ENCODE measurements around the gene GOLIM4. TPM values are rescaled to one million over a fixed set of nuclear protein-coding genes. Genes with fewer than 3 reads are reported as not detected.

GOLIM4 gene
- total RNA-seq, 1 experiment from 2014 or later = 25.3 TPM

GRCh38 chr3:168094877-168095610 lies 680 bp downstream of the GOLIM4 start:
- Histone ChIP-seq H3K4me3 (ENCODE audit: low read length) (peak overlapping the region; percentile 89), H3F3A (ENCODE audit: low read length, unreplicated experiment) (no peaks in the 10 kb centered on the region), H4K20me1 (ENCODE audit: low read length) (no peaks in the 10 kb centered on the region; the same call in 1 of the 2 replicates), H3K27ac (ENCODE audit: low read length) (peak overlapping the region; percentile 82), H3K79me2 (ENCODE audit: low read length) (peaks cover 47% of the 10 kb centered on the region), H3K27me3 (ENCODE audit: low read length) (no peaks in the 10 kb centered on the region), H3K36me3 (ENCODE audit: low read depth, low read length) (no peaks in the 10 kb centered on the region), H3K9me3 (ENCODE audit: low read length) (no peaks in the 10 kb centered on the region), H3K9me2 (replicated peaks; ENCODE audit: low read length) (no peaks in the 10 kb centered on the region), H3K4me2 (ENCODE audit: low read length) (peak overlapping the region; percentile 94), H3K9ac (ENCODE audit: low read length) (peak overlapping the region; percentile 87), H2AFZ (ENCODE audit: low read length) (peak overlapping the region; percentile 93), H3K4me1 (ENCODE audit: insufficient read depth, low read length) (peaks cover 34% of the 10 kb centered on the region)
- TF ChIP-seq EZH2phosphoT487 (IDR thresholded peaks at IDR 0.05; ENCODE audit: borderline replicate concordance, low read length) (no peak), CTCF (conservative IDR thresholded peaks at IDR 0.05; ENCODE audit: low read depth, low read length) (peak; percentile 37; the same call in 1 of the 2 replicates)
- intact Hi-C loops (cut with micrococcal nuclease) = loop anchor here (1.0 to 10.0 kb wide), 5 partner anchors 18 to 1677 kb away; partner anchors contain the start of genes MYNN, PDCD10 and SERPINI1
- ChIA-PET CTCF (interaction anchor here (0.7 to 1.7 kb wide), 3 partner anchors 33 to 47 kb away, joined by 3 to 7 read pairs (median 6); no protein-coding TSS in a partner anchor), POLR2A (ENCODE audit: unreplicated experiment) (no interaction called here)
- peak; percentile 74 for DNase-seq
- TSS peak; percentile 63 for BruUV-seq (replicated peaks)
- peak; percentile 30 for ATAC-seq

- no TSS peak for BruUV-seq (replicated peaks)
- H3K9ac ChIP-seq (ENCODE audit: low read length) = peak overlapping the region; percentile 87
- H3F3A ChIP-seq (ENCODE audit: low read length, unreplicated experiment) = no peaks in the 10 kb centered on the region
- TF ChIP-seq EZH2 (IDR thresholded peaks at IDR 0.05; ENCODE audit: low read length, unreplicated experiment) (no peak), CTCF (conservative IDR thresholded peaks at IDR 0.05; ENCODE audit: low read depth, low read length) (no peak), EZH2phosphoT487 (IDR thresholded peaks at IDR 0.05; ENCODE audit: borderline replicate concordance, low read length) (no peak)
- peaks cover 34% of the 10 kb centered on the region for H3K4me1 ChIP-seq (ENCODE audit: insufficient read depth, low read length)
- ChIA-PET POLR2A (ENCODE audit: unreplicated experiment) (no interaction called here), CTCF (interaction anchor here (0.7 to 1.7 kb wide), 3 partner anchors 32 to 47 kb away, joined by 3 to 7 read pairs (median 6); no protein-coding TSS in a partner anchor)
- peaks cover 50% of the 10 kb centered on the region for H3K79me2 ChIP-seq (ENCODE audit: low read length)
- no peak for DNase-seq
- no peaks in the 10 kb centered on the region for H3K36me3 ChIP-seq (ENCODE audit: low read depth, low read length)
- H3K27me3 ChIP-seq (ENCODE audit: low read length) = no peaks in the 10 kb centered on the region
- no peaks in the 10 kb centered on the region for H3K9me2 ChIP-seq (replicated peaks; ENCODE audit: low read length)
- H3K9me3 ChIP-seq (ENCODE audit: low read length) = no peaks in the 10 kb centered on the region
- no peak for ATAC-seq
- H2AFZ ChIP-seq (ENCODE audit: low read length) = peak overlapping the region; percentile 93
- peak overlapping the region; percentile 94 for H3K4me2 ChIP-seq (ENCODE audit: low read length)
- peak overlapping the region; percentile 89 for H3K4me3 ChIP-seq (ENCODE audit: low read length)
- peak overlapping the region; percentile 82; the same call in 1 of the 2 replicates for H3K27ac ChIP-seq (ENCODE audit: low read length)
- intact Hi-C loops (cut with micrococcal nuclease) = loop anchor here (1.0 to 10.0 kb wide), 4 partner anchors 17 to 360 kb away; partner anchors contain the start of genes PDCD10 and SERPINI1
- H4K20me1 ChIP-seq (ENCODE audit: low read length) = no peaks in the 10 kb centered on the region; the same call in 1 of the 2 replicates
Observed at GRCh38 chr3:168094580-168094876, 1.2 kb downstream of the GOLIM4 start.

GRCh38 chr3:168093790-168094189 lies 1.9 kb downstream of the GOLIM4 start:
- H3K9me3 ChIP-seq (ENCODE audit: low read length) = no peaks in the 10 kb centered on the region
- H3K27me3 ChIP-seq (ENCODE audit: low read length) = no peaks in the 10 kb centered on the region
- intact Hi-C loops (cut with micrococcal nuclease) = loop anchor here (1.0 to 10.0 kb wide), 4 partner anchors 16 to 359 kb away; partner anchors contain the start of genes PDCD10 and SERPINI1
- H3K9ac ChIP-seq (ENCODE audit: low read length) = peak overlapping the region; percentile 87
- no peak overlapping the region for H3K27ac ChIP-seq (ENCODE audit: low read length)
- H3K36me3 ChIP-seq (ENCODE audit: low read depth, low read length) = no peaks in the 10 kb centered on the region
- H3F3A ChIP-seq (ENCODE audit: low read length, unreplicated experiment) = no peaks in the 10 kb centered on the region
- ATAC-seq = no peak
- CTCF ChIA-PET = interaction anchor here (1.5 to 1.7 kb wide), 2 partner anchors 32 to 46 kb away, joined by 6 to 7 read pairs; no protein-coding TSS in a partner anchor
- no peak for DNase-seq
- POLR2A ChIA-PET (ENCODE audit: unreplicated experiment) = no interaction called here
- peak overlapping the region; percentile 94 for H3K4me2 ChIP-seq (ENCODE audit: low read length)
- H3K4me1 ChIP-seq (ENCODE audit: insufficient read depth, low read length) = peaks cover 34% of the 10 kb centered on the region
- H4K20me1 ChIP-seq (ENCODE audit: low read length) = no peaks in the 10 kb centered on the region; the same call in 1 of the 2 replicates
- no peaks in the 10 kb centered on the region for H3K9me2 ChIP-seq (replicated peaks; ENCODE audit: low read length)
- H3K79me2 ChIP-seq (ENCODE audit: low read length) = peaks cover 57% of the 10 kb centered on the region
- H3K4me3 ChIP-seq (ENCODE audit: low read length) = peak overlapping the region; percentile 89
- BruUV-seq (replicated peaks) = no TSS peak
- TF ChIP-seq EZH2phosphoT487 (IDR thresholded peaks at IDR 0.05; ENCODE audit: borderline replicate concordance, low read length) (no peak), EZH2 (IDR thresholded peaks at IDR 0.05; ENCODE audit: low read length, unreplicated experiment) (no peak), CTCF (conservative IDR thresholded peaks at IDR 0.05; ENCODE audit: low read depth, low read length) (no peak)
- H2AFZ ChIP-seq (ENCODE audit: low read length) = no peak overlapping the region
